Measurements from ENCODE around the gene UBAC2. TPM values are rescaled to one million over a fixed set of nuclear protein-coding genes. Genes with fewer than 3 reads are reported as not detected.

Gene UBAC2
- total and polyA plus RNA-seq, 2 of the 8 experiments (the other 6 are each of a cell fraction or from before 2014, with no cell fraction given) = 75.9 to 76.9 TPM

DNA sequence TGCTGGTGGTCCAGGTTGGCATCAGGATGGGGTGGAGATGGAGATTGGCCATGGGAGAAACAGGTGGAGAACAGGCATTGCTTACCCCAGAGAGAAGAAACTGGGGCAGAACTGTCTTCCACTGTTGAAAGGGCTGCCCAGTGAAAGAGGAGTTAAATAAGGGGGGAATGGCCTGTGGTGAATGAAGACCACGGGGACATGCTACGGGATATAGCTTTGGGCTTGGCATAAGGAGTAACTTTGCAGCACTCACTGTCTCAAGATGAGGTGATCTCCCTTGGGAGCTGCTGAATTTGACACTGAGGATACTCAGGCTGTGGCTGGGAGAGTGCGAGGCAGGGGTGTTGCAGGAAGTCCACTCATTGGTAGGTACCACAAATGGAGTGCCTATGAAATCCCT is 68.2 kb downstream of the UBAC2 start:
- Histone ChIP-seq H3K36me3 (ENCODE audit: control insufficient read depth in 2 of 4, insufficient read depth in 4 of 4, low read length in 3 of 4) (peaks cover 0 to 3% (median 1%) of the 10 kb centered on the region in 4 experiments; a peak in 1 of 8 replicates), H3K27me3 (replicated peaks in 1 of 4; ENCODE audit: control insufficient read depth in 3 of 4, extremely low read depth in 1 of 4, insufficient read depth in 3 of 4, low read length in 3 of 4) (no peaks in the 10 kb centered on the region), H4K91ac (replicated peaks; ENCODE audit: insufficient read length, low read length) (no peak overlapping the region), H2BK20ac (ENCODE audit: low read length) (no peak overlapping the region), H3K79me2 (ENCODE audit: control insufficient read depth in 1 of 2, insufficient read depth in 2 of 2, low read length in 2 of 2) (no peaks in the 10 kb centered on the region; a peak in 1 of 4 replicates), H2BK12ac (ENCODE audit: low read depth, low read length) (no peak overlapping the region), H4K8ac (ENCODE audit: extremely low read depth, insufficient read depth, low read length) (no peak overlapping the region), H3K9me3 (ENCODE audit: insufficient read depth in 2 of 2, low read depth in 1 of 2, low read length in 1 of 2) (no peaks in the 10 kb centered on the region), H3K4me1 (replicated peaks in 1 of 4; ENCODE audit: control insufficient read depth in 3 of 4, insufficient read depth in 4 of 4, low read length in 3 of 4) (no peaks in the 10 kb centered on the region; a peak in 1 of 7 replicates), H2AK5ac (ENCODE audit: low read depth, low read length) (no peak overlapping the region), H3K23ac (ENCODE audit: insufficient read length) (no peak overlapping the region), H3K9ac (replicated peaks in 1 of 4; ENCODE audit: extremely low read depth in 1 of 4, low read depth in 3 of 4, low read length in 3 of 4) (no peak overlapping the region), H3K56ac (replicated peaks; ENCODE audit: insufficient read length, low read depth, low read length) (no peak overlapping the region), H3K4ac (replicated peaks; ENCODE audit: insufficient read length, low read depth, low read length) (no peak overlapping the region), H3K23me2 (ENCODE audit: low read depth, low read length) (peaks cover 2% of the 10 kb centered on the region; the same call in 1 of the 2 replicates), H2BK15ac (ENCODE audit: low read length) (no peak overlapping the region), H3K18ac (ENCODE audit: extremely low read depth, low read length) (no peak overlapping the region), H4K20me1 (replicated peaks in 1 of 2; ENCODE audit: control insufficient read depth in 1 of 2, insufficient read depth in 2 of 2, low read length in 2 of 2) (peaks cover 0 to 1% of the 10 kb centered on the region in 2 experiments), H4K5ac (ENCODE audit: insufficient read length, low read depth, low read length) (no peak overlapping the region), H2AFZ (ENCODE audit: low read length) (no peak overlapping the region), H3K4me3 (ENCODE audit: extremely low read depth in 1 of 4, insufficient read depth in 2 of 4, low read depth in 3 of 4, low read length in 4 of 4) (no peak overlapping the region), H3K27ac (ENCODE audit: low read depth, low read length) (no peak overlapping the region), H2BK5ac (ENCODE audit: low read depth, low read length) (no peak overlapping the region), H3K14ac (ENCODE audit: insufficient read length) (no peak overlapping the region), H2BK120ac (replicated peaks; ENCODE audit: low read depth, low read length) (no peak overlapping the region), H3K79me1 (ENCODE audit: low read depth, low read length) (peaks cover 4% of the 10 kb centered on the region; the same call in 1 of the 2 replicates), H3K4me2 (ENCODE audit: insufficient read depth in 1 of 2, low read depth in 2 of 2, low read length in 2 of 2) (no peak overlapping the region)
- TF ChIP-seq SIN3A (conservative IDR thresholded peaks at IDR 0.05 in 1 of 2, IDR thresholded peaks at IDR 0.05 in 1 of 2; ENCODE audit: low read depth in 1 of 2, low read length in 2 of 2) (no peak), SP2 (IDR thresholded peaks at IDR 0.05; ENCODE audit: low read length) (no peak), CTBP2 (IDR thresholded peaks at IDR 0.05; ENCODE audit: borderline replicate concordance, insufficient read depth, insufficient read length, low read length) (no peak), BRCA1 (IDR thresholded peaks at IDR 0.05; ENCODE audit: low read depth, low read length) (no peak), RFX5 (IDR thresholded peaks at IDR 0.05; ENCODE audit: borderline replicate concordance, low read depth, low read length) (no peak), SIX5 (IDR thresholded peaks at IDR 0.05; ENCODE audit: low read depth, low read length) (no peak)
- TF ChIP-seq, protein P1, sequence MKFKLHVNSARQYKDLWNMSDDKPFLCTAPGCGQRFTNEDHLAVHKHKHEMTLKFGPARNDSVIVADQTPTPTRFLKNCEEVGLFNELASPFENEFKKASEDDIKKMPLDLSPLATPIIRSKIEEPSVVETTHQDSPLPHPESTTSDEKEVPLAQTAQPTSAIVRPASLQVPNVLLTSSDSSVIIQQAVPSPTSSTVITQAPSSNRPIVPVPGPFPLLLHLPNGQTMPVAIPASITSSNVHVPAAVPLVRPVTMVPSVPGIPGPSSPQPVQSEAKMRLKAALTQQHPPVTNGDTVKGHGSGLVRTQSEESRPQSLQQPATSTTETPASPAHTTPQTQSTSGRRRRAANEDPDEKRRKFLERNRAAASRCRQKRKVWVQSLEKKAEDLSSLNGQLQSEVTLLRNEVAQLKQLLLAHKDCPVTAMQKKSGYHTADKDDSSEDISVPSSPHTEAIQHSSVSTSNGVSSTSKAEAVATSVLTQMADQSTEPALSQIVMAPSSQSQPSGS (IDR thresholded peaks at IDR 0.05; ENCODE audit: low read length) = no peak
- FAIRE-seq = no peak
- CTCF ChIA-PET (ENCODE audit: partially characterized antibody) = interaction anchor here (0.6 to 10.8 kb wide), 38 partner anchors 9 to 442 kb away, joined by 3 to 242 read pairs (median 5); partner anchors contain the start of genes GPR18 and UBAC2
- DNase-seq (ENCODE audit: low read depth in 1 of 2, low spot score in 2 of 2) = no peak
- WGBS, 2 experiments (ENCODE audit: extremely low coverage in 1 of 2, insufficient coverage in 1 of 2, insufficient read length in 1 of 2, insufficient replicate concordance in 2 of 2, low coverage in 1 of 2, low lambda C conversion rate in 2 of 2, missing lambda C conversion rate in 1 of 2) = 84% methylated on average over 3 of the region's 3 CpGs; no CpG with 5 or more reads in 1 of the 2 experiments
- POLR2A ChIA-PET (ENCODE audit: partially characterized antibody) = interaction anchor here (0.9 to 3.4 kb wide), 2 partner anchors 13 to 69 kb away, joined by 5 to 17 read pairs; partner anchors contain the start of gene UBAC2
